ENCODE data around the gene PPP2R2B.

The PPP2R2B gene

DNA sequence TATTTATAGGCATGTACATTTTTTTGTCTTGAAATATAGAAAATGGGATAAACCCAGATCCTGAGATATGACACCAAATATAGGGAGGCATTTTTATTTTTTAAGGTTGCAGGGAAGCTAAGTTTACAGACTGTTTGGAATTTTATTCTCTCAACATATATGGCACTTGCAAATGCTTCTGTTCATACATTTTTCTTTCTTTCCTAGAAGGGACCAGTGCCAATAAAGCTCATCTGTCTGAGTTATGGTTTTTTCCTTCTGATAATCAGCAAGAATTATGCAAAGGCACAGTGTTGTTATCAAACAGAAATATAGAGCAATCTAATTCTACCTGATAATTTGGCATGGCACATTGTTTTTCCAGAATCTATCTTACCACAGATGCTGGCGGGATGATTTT lies 205.7 kb downstream of the PPP2R2B start:
- no peaks in the 10 kb centered on the region for H3K36me3 ChIP-seq (ENCODE audit: control insufficient read depth, insufficient read depth, low read length)
- no peak overlapping the region for H3K4me3 ChIP-seq (replicated peaks; ENCODE audit: low read depth, low read length)
- no peaks in the 10 kb centered on the region; the same call in 1 of the 2 replicates for H3K27me3 ChIP-seq (replicated peaks; ENCODE audit: control insufficient read depth, insufficient read depth, low read length)
- DNase-seq (ENCODE audit: extremely low read depth, insufficient read length) = no peak
- TF ChIP-seq, protein P1, sequence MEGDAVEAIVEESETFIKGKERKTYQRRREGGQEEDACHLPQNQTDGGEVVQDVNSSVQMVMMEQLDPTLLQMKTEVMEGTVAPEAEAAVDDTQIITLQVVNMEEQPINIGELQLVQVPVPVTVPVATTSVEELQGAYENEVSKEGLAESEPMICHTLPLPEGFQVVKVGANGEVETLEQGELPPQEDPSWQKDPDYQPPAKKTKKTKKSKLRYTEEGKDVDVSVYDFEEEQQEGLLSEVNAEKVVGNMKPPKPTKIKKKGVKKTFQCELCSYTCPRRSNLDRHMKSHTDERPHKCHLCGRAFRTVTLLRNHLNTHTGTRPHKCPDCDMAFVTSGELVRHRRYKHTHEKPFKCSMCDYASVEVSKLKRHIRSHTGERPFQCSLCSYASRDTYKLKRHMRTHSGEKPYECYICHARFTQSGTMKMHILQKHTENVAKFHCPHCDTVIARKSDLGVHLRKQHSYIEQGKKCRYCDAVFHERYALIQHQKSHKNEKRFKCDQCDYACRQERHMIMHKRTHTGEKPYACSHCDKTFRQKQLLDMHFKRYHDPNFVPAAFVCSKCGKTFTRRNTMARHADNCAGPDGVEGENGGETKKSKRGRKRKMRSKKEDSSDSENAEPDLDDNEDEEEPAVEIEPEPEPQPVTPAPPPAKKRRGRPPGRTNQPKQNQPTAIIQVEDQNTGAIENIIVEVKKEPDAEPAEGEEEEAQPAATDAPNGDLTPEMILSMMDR (IDR thresholded peaks at IDR 0.05; ENCODE audit: insufficient read depth, low read length, poor library complexity, severe bottlenecking) = no peak

DNA sequence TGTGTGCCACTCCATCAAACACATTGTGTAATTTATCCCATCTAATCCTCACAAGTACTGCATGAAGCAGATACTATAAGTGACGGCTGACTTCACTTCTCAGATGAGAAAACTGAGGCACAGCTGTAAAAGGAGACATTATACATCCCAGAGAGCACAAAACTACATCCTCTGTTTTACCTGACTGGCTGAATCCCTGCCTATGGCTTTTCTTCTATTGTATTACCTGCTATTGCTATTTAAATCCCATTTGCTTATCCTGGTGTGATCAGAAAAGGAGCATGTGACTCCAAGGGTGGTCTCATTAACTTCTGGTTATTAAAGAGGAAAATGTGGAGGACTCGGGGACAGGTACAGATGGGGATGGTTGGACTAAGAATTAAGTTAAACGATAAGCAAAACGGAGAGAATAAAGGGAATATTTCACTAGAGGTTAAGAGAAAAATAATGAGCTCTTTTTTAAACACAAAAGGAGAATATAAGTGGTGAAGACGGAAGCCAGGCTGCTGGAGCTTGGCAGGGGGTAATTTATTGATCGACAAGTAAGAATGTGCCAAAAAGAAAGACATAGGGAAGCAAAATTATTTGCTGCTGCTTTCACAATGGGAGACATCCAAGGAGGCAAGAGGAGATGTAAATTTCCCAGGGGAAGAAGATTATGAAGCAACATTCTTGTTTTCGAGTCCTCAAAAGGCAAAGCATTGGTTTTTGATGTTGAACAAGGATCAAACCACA lies 206.8 kb downstream of the PPP2R2B start:
- TF ChIP-seq, protein P1 (IDR thresholded peaks at IDR 0.05; ENCODE audit: insufficient read depth, low read length, poor library complexity, severe bottlenecking) = no peak
- no peaks in the 10 kb centered on the region; the same call in 1 of the 2 replicates for H3K27me3 ChIP-seq (replicated peaks; ENCODE audit: control insufficient read depth, insufficient read depth, low read length)
- H3K36me3 ChIP-seq (ENCODE audit: control insufficient read depth, insufficient read depth, low read length) = no peaks in the 10 kb centered on the region
- no peak for DNase-seq (ENCODE audit: extremely low read depth, insufficient read length)
- H3K4me3 ChIP-seq (replicated peaks; ENCODE audit: low read depth, low read length) = no peak overlapping the region

DNA sequence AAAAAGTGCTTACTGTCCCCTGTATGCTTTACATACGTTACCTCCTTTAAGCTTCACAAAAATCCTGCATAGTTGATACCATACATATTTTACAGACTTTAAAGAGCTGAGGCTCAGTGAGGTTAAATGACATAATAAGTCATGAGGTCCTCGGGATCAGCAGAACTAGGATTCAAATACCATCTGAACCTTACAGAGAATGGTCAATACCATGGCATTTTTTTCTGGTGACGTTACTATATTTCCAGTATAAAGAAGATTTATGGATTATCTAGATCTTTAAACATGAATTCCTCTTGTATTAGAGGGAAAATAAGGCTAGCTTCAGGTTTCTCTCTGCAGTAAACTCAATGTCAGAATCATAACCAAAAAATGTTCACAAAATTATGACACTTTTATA lies 208.9 kb downstream of the PPP2R2B start:
- H3K36me3 ChIP-seq (ENCODE audit: control insufficient read depth, insufficient read depth, low read length) = no peaks in the 10 kb centered on the region
- H3K27me3 ChIP-seq (replicated peaks; ENCODE audit: control insufficient read depth, insufficient read depth, low read length) = no peaks in the 10 kb centered on the region
- TF ChIP-seq, protein P1 (IDR thresholded peaks at IDR 0.05; ENCODE audit: insufficient read depth, low read length, poor library complexity, severe bottlenecking) = no peak
- DNase-seq (ENCODE audit: extremely low read depth, insufficient read length) = no peak
- H3K4me3 ChIP-seq (replicated peaks; ENCODE audit: low read depth, low read length) = no peak overlapping the region

DNA sequence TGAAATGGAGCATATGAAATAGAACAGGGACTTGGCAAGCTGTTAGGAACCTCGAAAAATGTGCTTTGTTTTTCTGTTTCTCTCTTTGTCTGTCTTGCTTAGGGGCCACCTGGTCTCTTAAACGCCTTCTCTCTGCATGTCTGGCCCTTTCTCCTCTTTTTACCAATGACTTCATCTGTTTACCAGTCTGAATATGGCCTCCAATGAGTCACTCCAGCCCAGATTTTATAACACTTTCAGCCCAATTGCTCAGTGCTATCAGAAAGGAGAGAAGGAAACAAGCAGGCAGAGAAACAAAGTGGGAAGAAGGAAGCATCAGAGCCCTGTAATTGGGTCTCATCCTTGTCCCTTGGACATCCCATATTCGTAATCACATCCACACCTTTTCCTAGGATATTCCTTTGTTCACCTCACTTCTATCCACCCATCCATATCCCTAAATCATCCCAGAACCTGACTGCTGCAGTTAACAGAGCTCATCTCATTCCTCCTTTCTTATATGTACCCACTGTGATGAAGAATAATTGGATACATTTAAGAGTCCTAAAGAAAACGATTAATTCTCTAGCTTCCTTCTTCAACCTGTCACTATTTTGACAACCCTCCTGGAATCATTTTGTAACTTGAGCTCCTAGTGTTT lies 210.8 kb downstream of the PPP2R2B start:
- Histone ChIP-seq H3K4me3 (replicated peaks; ENCODE audit: low read depth, low read length) (no peak overlapping the region), H3K36me3 (ENCODE audit: control insufficient read depth, insufficient read depth, low read length) (no peaks in the 10 kb centered on the region), H3K27me3 (replicated peaks; ENCODE audit: control insufficient read depth, insufficient read depth, low read length) (no peaks in the 10 kb centered on the region)
- no peak for DNase-seq (ENCODE audit: extremely low read depth, insufficient read length)
- TF ChIP-seq, protein P1 (IDR thresholded peaks at IDR 0.05; ENCODE audit: insufficient read depth, low read length, poor library complexity, severe bottlenecking) = no peak

DNA sequence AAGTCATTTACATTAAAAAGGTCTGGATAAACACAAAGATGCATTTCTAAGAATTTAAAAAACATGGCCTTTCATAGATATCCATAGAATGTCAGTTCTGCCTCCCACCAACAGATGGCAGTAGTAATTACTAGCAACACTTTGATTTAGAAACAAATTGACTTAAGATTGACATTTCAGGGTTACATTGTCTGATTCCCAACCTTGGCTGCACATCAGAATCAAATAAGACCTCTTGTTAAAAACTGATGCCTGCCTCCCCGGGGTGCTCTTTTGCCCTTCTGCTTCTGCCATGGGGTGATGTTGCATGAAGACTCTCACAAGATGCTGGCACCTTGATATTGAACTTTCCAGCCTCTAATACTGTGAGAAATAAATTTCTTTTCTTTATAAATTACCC lies 216.3 kb downstream of the PPP2R2B start:
- TF ChIP-seq, protein P1 (IDR thresholded peaks at IDR 0.05; ENCODE audit: insufficient read depth, low read length, poor library complexity, severe bottlenecking) = peak; percentile 67
- Histone ChIP-seq H3K4me3 (replicated peaks; ENCODE audit: low read depth, low read length) (no peak overlapping the region), H3K27me3 (replicated peaks; ENCODE audit: control insufficient read depth, insufficient read depth, low read length) (no peaks in the 10 kb centered on the region), H3K36me3 (ENCODE audit: control insufficient read depth, insufficient read depth, low read length) (no peaks in the 10 kb centered on the region)
- DNase-seq (ENCODE audit: extremely low read depth, insufficient read length) = no peak

All from GM06990 (cell line).